CD4-positive, alpha-beta T cell treated with Interleukin-17A for 4 hours (primary cell): ENCODE measurements around the gene GNB1.

ENCODE experiments used
- DNase-seq: peaks from one replicate; pipeline ENCODE4 v3.0.0-alpha.2; 2020; ENCODE audit warnings: mixed read lengths

The GNB1 gene

DNA sequence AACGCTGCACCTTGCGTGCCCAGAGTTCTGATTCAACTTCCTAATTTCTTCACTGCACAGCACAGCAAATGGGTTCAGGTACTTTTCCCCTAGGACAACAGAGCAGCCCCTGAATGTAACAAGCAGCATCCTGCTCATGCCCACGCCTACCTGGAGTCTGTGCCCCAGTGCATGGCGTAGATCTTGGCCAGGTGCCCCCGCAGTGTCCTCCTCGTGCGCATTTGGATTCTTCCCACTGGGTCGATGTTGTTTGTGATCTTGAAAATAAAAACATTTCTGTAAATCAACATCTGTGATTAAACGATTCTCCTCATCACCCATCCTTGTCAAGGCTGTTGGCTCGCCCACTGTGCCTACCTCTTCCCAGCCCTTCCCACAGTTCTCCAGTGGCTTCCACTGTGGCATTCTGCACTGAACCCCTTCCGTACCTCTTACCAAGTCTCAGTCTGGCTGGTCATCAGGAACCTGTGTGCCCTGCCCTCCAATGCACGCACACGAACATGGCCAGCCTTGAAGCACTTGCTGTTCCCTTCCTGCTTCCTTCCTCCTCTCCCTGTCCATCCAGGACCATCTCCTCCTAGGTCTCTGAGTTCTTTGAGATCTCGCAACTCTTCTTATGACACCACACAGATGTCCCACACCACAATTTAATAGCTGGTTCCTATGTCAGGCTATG is 75.1 kb downstream of the GNB1 start:
- no peak for DNase-seq

DNA sequence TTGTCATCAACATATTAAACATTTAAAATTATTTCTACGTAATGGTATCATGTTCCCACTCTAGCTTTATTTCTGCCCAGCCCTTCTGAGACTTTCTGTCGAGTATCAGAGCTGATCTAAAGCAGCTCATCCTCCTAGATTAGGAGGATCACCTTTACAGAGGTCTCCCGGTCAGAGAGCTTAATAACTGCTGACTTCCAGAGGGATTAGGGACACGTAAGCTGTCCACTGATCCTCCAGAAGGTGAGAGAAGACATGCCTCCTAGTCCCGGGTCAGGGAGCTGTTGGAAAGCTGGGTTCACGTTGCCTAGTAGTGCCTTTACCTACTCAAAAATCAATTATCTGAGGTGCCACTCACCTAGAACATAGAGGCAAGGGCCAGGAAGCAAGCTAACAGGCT is 81.4 kb downstream of the GNB1 start:
- DNase-seq = no peak

DNA sequence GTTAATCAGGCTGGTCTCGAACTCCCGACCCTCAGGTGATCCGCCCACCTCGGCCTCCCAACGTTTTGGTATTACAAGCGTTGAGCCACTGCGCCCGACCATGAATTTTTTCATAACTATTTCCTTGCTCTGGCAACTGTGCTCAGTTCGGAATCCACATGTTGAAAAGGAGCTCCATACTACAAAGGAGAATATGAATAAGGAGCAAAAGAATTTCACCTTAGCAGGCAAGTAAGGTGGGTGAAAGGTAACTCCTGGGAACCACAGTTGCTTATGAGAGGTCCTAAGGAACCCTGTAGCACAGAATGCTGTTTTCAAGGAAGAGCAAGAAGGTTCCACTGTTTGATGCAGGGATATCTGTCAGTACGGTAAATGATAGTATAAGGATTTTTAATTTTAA is 82.7 kb downstream of the GNB1 start:
- DNase-seq = no peak

DNA sequence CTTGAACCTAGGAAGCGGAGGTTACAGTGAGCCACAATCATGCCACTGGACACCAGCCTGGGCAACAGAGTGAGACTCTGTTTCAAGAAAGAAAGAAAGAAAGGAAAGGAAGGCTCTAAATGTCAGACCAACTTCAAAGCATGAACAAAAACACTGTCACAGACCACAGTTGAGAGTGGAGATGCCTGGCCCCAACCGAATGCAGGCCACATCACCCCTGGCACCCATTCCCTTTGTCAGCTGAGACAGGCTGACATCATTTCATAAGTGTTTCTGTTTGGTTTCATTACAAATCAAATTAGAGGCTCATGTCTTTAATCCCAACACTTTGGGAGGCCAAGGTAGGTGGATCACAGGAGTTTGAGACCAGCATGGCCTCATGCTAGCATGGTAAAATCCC is 84.0 kb downstream of the GNB1 start:
- DNase-seq = no peak

DNA sequence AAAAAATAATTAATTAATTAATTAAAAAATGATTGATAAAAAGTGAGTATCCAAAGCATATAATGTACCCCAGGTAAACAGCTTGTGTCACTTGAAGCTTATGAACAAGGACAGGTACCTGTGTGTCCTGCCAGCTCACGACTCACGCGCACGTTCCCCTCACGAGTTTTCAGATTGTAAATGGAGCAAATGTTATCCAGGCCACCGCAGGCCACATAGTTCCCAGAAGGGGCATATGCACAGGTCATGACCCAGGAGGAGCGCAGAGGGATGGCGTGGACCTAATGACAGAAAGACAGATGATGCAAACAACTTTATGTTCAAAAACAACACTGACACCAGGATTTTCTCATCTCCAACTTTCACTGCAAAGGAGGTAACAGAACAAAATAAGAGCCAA is 86.6 kb downstream of the GNB1 start:
- no peak for DNase-seq

DNA sequence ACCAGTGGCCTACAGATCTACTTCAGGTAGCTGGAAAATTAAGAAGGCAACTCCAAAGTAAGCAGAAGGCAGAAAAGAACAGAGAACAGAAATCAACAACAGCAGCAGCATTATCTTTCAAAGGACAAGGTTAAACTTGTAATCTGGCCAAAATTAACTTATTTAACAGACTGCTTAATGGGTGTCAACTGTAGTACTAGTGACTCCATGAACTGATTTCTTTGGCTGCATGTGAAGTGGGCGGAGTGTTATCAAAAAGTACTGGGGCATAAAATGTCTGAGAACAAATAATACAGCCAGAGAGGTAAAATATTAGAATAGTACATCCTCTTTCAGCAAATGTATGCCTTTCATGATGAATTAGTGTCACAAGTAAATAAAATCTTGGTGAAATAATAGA is 88.0 kb downstream of the GNB1 start:
- DNase-seq = no peak

DNA sequence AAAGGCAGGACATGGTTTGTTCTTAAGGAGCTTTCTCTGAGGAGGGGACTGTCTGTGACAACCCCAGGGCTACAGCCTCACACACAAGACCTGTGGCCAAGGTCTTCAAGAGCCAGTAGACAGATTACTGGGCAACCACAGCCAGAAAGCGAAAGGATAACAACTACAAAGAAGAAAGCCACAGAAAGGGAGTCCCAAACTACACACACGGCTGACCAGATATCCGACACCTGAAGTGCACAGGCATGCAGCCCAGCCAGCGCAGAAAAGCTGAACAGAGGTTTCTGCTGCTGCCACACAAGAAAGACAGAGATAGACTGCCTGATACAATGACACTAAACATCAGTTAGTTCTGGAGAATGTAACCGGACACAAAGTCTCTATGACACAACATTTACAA is 91.2 kb downstream of the GNB1 start:
- DNase-seq = no peak

DNA sequence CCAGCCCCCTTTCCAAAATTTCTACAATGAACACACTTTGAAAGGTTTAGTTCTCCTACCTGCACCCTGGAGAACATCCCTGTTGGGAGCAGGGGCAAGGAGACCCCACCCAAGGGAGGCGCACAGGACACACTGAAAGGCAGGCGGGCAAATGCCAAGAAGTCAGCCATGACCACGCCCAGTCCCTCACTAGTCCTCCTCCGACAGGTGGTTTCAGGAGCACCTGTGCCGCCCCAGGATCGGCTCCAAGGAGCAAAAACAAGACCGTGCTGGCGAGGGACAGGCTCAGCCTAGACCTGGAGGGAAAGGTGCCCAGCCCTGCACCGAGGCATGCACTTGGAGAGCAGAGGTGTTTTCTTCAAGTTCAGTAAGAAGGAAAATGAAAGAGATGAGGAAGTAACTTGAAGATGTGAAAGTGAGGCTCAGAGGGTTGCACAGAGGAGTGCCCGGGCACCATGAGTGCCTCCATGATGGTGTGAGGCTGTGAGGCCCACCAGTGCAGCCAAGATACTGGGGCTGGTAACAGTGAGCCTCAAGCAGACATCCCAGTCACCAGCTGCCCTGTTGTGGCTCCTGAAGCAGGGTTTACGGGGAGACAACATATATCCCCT is 93.1 kb downstream of the GNB1 start:
- no peak for DNase-seq

DNA sequence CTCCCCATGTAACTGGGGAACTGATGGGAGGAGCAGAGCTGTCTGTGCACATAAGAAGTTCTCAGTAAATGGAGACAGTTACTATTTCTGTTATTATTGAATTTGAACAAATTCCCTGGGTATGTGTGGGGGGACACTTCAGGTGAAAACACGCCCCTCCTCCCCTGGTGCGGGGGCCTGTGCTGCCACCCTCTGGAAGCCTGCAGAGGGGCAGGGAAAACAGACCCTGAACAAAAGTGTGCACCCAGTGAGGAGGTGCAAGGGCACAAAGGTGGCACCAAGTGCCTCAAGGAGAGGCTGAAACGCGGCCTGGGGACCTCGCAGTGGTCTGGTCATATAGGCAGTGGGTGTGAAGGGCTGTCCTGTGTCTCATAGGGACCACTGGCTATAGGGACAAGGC is 94.4 kb downstream of the GNB1 start:
- peak; percentile 33 for DNase-seq

DNA sequence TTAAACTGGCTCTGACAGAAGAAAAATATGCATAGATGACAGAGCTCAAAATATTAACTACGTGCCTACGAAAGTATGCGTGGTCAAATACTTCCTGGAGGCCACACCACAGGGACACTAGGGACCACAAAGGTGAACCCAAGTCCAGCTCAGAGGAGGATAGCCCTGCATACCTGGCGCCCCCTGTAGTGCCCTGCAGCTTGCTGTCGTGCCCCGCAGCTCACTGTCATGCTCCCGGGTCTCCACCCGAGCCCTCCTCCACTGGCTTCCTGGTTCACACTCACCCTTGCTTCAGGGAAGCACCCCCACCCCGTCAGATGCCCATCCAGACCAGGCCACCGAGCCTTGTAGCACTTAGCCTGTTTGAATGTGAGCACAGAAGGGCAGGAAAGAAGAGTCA is 95.9 kb downstream of the GNB1 start:
- no peak for DNase-seq

DNA sequence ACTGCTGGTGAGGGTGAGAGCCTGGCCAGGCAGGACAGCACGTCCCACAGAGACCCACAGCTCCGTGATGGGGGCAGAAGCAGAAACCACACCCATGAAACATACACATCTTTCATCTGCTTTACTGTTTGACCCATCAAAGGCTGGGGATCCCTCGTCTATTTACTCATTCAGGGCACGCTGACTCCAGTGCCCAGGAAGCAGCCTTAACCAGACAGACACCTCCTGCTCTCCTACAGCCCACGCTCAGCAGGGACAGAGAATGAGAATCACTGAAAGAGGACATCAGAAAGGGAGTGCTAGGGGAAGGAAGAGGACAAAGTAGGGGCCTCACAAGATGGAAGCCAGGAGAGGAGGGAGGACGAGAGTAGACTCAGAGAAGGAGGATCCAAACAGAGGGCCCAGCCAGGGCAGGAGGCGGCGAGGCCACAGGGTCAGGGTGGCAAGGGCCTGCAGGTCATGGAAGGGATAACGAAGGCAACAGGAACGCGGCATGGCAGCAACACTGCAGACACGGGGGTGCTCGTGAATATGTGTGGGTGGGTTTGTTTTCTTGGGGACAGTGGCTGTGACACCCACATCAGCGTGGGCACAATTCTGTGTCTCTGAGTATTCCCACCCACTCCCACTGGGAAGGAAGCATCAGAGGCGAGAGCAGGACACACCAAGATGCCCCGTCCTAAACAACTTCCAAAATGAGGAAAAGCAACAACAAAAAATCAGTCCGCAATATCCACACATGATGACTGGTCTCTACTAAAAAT is 97.2 kb downstream of the GNB1 start:
- no peak for DNase-seq

DNA sequence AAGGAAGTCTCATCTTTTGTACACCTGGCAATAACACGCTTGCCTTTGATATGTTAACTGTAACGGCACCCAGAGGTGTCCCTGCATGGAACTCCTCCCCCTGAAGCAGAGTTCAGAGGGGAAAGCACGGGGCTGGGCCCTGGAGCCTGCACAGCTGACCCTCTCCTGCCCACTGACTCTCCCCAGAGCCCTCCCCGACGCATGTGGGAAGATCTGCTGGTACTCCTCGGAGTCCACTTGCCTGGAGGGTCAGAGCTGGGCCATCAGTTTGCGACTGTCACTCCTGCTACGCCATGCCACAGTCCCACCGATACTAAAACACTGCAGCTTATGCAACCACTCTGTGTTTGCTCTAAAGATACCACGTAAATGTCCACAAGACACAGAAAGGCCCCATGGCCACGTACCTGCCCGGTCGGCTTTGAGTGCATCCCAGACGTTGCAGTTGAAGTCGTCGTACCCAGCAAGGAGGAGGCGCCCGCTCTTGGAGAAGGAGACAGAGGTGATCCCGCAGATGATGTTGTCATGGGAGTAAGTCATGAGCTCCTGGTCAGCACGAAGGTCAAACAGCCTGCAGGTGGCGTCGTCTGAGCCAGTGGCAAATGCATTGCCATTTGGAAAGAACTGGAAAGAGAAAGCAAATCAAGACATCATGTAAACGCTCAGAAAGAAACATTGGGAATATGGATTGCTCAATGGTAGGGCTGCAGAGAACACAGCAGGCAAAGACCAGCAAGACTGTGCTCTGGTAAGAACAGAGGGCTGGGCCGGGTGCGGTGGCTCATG is 102.0 kb downstream of the GNB1 start:
- peak; percentile 21 for DNase-seq

DNA sequence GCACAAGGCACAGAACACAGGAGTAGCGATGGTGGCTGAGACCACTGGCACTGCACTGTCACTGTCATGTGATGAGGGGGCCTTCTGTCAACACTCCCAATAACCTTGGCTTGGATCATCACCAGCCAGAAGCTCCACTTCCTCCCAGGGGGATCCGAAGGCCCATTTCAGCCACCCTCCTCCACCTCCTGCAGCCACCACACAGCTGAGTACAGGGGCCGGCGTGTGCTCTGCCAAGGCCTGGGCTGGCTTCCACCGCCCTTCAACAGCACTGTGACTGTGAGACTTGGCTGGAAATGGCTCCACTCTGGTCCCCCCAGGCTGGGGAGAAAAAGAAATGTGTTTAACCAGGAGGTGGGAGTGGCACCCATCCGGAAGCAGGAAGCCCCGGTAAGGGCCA is 102.8 kb downstream of the GNB1 start:
- DNase-seq = no peak

DNA sequence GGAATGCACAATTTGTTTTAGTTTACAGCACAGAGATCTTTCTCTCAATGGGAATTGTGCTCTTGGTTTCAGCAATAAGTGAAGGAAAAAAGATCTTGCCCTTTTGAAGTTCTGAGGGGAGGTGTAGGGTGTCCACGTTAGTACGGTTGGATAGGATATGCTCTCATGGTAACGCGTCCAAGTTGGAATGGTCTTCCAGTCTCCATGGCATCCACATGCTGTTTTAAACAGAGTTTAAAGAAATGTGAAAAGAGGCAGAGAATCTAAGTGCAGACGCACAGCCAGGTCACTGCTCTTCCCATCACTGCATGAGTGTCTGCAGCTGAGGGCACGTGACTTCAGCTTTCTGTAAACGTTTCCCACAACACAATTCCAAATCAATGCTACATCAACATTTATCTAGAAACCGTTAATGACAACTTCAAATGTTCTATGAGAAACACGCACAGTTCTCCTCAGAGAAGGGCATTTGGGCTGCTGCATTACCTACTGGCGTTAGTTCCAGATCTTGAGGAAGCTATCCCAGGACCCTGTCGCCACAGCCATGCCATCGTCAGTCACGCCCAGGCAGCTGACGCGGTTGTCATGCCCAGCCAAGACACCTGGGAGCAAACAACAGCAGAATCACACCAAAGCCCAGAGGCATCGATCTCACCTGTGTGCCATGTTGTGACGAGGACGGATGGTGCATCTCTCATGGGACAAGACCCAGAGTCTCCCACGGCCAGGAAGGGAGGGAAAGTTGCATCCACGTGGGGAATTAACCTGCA is 103.9 kb downstream of the GNB1 start:
- DNase-seq = no peak

DNA sequence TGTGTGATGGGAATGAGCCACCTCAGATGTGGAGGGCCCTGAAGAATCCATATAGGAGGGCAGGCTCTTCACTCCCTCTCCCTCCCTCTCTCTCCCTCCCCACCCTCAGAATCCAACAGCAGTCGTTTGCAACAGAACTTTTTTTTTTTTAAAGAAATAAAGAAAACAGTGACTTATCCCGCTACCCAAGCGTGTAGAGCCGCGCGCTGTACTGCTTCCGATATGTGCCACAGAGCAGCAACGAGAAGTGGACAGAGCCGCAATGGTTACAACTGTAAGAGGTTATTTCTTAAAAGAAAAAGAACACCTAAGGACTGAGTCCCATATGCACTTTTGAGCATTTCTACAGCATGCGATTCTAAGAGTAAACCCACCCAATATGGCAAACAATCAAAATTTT is 105.2 kb downstream of the GNB1 start:
- no peak for DNase-seq

DNA sequence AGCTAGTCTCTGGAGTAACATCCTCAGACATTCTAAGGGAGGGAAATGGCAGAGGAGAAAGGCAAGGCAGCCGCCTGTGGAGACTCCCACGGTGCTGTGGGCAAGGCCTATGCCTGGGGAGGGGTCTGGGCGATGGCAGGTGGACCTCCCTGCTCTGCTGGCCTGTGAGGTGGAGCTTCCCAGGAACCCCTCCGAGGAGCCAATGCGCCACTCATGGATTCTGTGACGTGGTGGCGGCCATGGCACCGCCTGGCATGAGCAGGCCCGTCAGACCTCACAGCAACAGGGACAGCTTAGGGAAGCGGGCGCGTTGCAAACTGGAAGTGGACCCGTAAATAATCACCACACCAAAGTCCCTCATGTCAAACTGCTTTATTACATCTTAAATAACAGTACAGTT is 106.0 kb downstream of the GNB1 start:
- no peak for DNase-seq

DNA sequence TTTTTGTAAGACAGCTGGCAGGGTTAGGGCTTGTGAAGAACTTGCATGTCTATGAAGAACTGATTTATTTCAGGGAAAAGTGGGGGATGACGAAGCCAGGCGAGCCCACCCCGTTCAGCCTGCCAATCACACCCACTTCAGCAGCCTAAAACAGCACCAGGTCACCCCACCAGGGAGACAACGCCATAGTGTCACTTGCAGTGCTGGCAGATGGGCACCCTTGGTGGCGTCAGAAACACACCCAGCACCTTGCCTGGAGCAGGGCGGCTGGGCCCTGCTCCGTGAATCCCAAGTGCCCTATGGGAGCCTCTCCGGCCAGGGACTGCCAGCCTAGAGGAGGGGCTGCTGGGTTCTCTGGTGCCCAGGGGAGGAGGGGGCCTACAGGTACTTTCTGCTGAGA is 107.6 kb downstream of the GNB1 start:
- DNase-seq = no peak

DNA sequence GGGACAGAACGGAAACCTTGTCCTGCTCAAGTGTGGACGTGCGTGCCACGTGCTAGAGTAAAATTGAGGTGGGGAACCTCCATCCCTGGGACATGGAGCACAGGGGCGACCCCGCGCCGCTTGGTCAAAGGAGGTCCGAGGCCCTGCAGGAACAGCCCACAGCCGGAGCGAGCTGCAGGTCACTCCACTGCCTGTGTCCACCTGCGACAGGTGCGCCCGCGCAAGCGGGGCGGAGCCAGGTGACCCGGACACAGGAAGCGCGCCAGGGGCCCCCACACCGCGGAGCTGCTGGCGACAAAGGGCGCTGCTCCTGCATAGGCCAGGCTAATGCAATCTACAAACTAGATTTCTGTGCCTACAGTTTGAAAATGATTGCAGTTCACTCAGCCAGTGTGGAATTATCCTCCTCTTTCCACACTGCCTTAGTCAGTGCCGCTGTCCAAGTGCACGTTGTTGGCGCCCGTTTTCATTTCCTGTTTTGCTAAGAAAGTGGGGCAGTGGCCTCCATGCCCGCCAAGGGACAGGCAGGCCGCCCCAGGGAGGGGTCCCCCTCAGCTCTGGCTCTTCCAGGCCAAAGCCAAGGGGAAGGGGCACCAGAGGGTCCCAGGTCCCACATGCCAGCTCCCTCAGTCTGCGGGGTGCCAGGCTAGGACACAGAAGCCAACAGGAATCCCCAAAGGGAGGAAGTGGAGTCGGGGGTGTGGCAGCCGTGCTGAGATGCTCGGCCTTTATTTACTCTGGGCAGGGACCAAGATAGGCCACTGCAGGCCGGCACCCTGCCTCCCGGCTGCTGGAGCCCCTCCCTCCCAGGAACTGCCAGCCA is 108.3 kb downstream of the GNB1 start:
- DNase-seq = peak; percentile 39

DNA sequence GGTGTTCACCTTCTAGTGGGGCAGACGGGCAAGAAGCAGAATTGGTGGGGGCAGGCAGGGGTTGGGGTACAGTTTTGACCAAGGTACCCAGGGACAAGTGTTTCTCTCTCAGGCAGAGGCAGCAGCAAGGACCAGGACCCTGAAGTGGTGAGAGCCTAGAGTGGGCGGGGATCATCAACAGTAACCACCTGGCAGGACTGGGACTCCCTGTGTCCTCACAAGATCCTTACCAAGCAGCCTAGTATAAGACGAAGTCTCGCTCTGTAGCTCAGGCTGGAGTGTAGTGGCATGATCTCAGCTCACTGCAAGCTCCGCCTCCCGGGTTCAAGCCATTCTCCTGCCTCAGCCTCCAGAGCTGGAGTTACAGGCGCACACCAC is 109.4 kb downstream of the GNB1 start:
- no peak for DNase-seq

DNA sequence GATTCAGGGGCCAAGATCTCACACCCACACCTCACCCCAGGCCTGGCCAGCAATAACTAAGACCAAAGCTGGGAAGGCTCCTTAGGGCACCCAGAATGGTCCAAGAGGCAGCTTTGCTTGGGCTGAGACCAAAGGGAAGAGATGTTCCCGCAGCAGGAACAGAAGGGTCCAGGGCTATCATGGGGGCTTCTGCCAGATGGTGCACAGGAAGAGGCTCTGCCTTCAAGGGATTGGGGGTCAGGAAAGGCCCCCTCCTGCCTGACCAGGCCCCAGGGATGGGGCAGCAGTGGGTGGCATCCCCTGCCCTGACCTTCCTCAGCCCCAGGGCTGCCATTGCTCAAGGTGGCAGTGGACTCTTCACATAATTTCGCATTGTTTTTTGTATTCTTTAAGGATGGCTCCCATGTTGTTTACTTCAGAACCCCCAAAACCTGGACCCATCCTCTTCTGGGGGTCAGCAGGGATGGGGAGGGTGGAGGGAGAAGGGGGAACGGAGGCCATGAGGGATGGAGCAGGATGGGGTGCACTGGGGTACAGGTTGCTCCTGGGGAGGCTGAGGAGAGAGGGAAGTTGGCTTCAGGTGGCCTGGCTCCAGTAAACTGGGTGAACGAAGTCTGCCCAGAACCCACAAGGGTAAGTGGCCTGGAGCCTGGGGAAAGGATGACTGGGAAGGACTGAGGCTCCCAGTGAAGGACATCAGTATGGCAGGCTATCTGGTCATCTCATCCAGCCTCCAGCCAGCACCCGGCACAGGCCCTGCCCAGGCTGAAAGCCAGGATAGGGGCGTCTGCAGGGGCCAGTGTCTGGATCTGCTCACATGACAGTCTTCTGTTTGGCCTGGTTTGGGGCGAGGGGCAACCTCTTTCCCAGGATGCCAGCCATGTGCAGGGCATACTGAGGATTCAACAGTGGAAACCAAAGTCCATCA is 110.0 kb downstream of the GNB1 start:
- DNase-seq = no peak
